HG03039 (cell line): ENCODE results near the gene CASS4.

Experiments
- ATAC-seq: cut with Tn5 transposase; IDR thresholded peaks from one replicate; pipeline ENCODE4 v1.9.1; 2021; ENCODE audit warnings: mild to moderate bottlenecking, moderate library complexity; ENCODE audit not compliant: unreplicated experiment

CASS4 gene

DNA sequence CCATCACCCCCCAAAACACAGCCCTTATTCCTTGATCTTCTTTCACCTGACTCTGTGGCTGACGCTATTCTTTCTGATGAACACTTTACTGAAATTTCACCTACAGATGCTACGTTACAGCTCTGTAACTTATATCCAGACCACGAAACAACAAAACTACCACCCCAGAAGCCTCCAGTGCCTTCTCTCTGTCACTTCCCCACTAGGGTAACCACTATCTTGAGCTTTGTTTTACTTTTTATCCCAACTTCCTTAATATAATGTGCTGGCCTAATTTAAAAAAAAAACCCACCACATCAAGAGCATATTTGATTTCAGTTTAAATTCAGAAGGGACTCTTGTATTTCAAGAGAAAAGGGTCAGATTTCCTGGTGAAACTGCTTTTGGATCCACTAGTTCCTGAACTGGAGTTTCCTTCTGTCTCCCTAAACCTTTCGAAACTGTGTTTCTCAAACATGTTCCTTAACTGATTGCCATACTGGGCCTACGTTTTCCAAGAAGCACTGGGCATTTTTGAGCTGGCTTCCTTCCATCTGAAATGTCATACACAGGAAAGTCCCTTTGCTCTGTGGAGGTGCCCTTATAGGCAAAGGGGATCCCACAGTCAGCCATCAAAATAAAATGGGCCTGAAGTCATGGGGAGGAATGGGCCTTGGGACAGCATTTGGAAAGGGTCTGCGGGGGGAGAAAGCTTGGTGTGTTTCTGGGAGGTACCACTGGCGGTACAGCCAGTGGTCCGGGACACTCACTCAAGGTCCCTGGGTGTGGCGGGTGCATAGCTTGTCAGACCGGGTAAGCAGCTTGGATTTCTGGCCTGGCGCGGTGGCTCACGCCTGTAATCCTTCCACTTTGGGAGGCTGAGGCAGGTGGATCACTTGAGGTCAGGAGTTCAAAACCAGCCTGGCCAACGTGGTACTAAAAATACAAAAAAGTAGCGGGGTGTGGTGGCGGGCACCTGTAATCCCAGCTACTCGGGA lies 30.6 kb downstream of the CASS4 start:
- no peak for ATAC-seq

GRCh38 chr20:56443654-56444540 lies 31.8 kb downstream of the CASS4 start:
- no peak for ATAC-seq

DNA sequence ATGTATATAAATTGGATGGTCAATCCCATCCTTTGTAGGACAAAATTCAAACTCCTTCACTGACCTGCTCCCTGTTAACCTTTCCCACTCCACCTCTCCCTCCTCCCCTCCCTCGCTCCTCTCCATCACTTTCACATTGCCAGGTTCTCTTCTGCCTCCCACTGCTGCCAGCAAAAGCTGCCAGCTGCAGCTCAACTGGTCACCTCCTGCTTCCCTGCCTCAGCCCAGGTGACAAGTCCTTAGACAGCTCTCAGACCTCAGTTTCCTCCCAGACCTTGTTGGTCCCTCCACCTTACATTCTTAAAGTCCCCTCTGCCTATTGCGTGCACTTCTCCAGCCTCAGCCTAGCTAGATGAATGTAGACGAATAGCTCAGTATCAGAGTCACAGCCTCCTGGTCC lies 33.1 kb downstream of the CASS4 start:
- no peak for ATAC-seq

DNA sequence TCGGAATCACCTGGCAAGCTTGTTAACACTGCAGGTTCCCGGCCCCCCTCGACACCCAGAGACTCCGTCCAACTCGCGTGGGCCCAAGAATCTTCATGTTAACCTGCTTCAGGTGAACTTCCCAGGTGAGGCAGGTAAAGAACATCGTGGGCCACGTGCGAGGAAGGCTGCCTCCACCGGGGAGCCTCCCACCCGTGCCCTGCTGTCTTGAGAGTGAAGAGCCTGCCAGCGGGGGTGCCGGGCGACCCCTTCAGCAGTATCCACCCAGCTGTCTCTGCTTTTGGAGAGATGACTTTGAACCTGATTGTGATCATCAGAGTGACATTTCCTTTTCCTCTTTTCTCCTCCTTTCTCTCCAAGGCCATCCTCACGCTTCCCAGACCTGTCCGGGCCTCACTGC lies 33.5 kb downstream of the CASS4 start:
- ATAC-seq, result no peak

GRCh38 chr20:56447227-56447626 lies 35.2 kb downstream of the CASS4 start:
- ATAC-seq, result no peak

DNA sequence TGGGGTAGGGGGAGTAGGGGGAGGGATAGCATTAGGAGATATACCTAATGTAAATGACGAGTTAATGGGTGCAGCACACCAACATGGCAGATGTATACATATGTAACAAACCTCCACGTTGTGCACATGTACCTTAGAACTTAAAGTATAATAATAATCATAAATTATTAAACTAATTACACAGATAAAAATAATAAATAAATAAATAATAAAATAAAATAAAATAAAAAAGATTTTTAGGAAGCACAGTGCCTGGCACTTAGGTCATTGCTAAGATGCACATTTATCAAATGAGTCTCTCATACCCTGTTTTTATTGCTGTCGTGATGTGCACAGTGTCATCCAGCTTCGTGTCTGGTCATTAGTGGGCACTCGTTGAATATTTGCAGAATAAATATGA lies 37.4 kb downstream of the CASS4 start:
- no peak for ATAC-seq

DNA sequence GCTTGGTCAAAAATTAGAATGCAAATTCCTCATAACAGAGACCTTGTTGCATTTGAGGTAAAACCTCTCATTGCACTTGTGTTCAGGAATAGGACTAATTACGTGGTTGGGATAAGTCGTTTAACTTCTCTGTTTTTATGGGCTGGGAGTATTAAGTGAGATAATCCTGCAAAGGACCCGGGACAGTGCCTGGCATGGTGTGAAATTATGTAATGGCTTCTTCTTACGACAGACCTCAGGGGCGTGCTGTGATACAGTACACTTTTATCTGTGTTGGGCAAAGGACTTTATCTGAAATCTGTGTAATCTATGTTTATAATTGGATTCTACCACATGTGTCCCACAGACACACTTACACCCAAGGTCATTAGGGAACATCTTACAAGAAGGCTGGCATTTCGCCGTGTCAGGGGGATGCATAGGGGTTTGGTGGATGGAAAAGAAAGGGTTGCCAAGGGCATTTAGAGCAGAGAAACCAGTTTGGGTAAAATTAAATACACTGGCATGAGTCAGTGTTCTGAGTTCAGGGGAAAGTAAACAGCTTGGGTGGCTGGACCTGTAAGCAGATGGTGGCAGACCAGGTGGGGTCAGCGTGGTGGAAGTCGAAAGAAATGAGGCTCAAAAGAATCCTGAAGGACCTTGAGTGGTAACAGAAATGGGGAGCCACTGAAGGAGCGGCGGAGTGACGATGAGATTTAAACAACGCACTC lies 39.2 kb downstream of the CASS4 start:
- ATAC-seq, result no peak

DNA sequence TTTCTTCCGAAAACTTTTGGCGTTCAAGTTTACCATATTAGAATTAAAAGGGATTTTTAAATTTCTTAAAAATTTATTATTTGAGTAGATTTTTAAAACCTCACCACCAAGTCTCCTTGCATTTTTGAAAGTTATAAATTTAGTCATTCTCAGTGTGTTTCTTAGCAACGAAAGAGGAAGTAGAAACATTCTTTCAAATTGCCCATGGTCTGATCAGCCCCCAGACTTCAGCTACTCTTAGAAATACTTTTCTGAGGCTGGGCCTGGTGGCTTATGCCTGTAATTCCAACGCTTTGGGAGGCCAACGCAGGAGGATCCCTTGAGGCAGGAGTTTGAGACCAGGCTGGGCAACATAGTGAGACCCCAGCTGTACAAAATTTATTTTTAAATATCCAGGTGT lies 41.3 kb downstream of the CASS4 start:
- ATAC-seq, result peak; percentile 65

DNA sequence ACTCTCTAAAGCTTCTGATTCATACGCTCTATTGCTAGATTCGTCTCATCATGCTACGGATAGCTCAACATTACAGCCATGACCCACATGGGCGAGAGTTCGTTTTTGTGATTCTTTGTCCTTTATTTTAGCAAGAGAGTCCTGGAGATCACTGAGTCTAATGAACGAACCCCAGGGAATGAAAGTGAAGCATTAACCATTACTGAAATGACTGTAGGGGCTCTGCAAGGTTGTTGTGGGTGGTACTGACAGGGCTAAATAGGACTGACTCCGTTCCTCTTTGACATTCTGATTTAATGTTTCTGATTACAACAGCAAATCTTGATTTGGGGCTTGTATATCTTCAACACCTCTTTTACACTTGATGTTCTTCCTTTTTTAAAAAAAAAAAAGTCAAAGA lies 42.7 kb downstream of the CASS4 start:
- peak; percentile 87 for ATAC-seq

GRCh38 chr20:56458206-56458821 lies 46.3 kb downstream of the CASS4 start:
- no peak for ATAC-seq

GRCh38 chr20:56460459-56460858 lies 48.4 kb downstream of the CASS4 start:
- no peak for ATAC-seq

- no peak for ATAC-seq
Observed at GRCh38 chr20:56461576-56461975, 49.5 kb downstream of the CASS4 start.

DNA sequence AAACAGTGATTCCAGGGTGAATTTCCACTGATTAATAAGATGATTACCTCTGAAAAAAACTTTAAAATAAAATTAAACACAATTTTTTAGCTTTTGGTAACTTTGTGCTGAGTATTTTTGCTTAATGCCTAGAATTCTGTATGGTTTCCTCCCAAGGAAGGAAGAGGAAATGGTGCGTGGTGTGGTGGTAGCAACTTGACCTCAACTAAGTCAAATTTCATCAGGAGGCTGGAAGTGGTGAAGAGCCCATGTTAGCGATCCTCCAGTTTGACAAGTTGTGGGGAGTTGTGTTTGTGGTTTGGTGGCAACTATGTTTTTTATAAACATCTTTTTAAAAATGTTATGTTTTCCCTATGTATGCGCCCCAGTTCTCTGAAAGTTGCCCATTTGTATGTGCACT lies 51.4 kb downstream of the CASS4 start:
- ATAC-seq, result no peak

DNA sequence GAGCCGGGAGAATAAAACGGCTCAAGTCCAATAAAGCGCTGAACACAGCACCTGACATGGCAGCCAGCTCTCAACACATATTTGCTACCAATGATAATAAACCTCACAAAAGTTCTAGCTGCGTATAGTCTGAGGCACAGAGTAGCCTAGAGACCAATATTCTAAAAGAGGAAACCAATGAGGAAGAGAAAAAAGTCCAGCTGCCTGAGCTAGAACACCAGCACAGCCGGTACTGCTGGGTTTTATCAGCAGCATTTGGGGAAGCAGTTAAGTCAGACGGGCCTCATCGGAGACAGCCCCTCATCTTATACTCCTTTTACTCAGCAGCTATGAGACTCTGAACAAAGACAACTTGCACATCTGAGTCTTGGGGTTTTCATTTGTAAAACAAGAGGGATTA lies 53.9 kb downstream of the CASS4 start:
- no peak for ATAC-seq

DNA sequence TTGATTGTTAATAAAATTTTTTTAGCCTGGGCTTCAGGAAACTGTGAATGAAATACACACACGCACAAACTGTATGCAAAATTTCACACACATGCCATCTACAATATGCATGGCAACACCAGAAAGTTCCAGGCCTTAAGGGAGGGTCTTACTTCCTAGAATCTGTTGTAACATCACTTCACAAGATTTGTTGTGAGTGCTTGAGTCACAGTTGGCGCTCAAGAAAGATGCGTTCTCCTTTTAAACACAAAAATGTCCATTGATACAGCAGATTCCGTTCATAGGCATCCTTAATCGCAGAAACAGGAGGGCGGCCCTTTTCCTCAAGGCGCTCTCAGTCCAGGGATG lies 55.9 kb downstream of the CASS4 start:
- ATAC-seq, result no peak

DNA sequence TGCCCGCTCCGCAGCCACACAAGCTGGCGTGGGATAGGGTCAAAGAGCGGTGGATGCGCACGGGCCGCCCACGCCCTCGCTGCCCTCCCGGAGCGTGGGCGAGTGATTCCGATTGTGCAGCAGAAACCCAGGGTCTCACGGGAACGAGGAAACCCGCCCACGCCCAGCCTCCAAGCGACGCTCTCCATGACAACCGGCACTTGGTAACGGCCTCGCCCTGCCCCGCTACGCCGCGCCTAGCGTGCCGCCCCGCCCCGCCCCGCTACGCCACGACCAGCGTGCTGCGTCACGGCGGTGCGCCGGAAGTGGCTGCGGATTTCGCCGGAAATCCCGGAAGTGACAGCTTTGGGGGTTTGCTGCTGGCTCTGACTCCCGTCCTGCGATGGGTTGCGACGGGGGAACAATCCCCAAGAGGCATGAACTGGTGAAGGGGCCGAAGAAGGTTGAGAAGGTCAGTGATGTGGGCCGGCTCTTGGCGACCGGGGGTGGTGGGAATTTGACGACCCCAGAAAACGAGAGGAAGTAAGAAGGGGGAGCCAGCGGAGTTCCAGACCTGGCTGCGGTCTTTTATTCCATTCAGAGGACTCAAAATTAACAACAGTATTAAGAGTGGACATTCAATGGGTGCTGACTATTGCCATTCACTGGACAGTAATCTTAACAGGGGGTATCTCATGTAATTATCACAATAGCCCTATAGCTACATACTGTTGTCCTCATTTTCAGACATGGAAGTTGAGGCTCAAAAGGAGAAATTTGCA lies 56.4 kb downstream of the CASS4 start, which contains the start of gene RTF2:
Gene RTF2, plus strand, starts transcription at position 312 of the 761 bp plus-strand sequence. Its CDS starts 71 bp downstream, at position 383.
- peak; percentile 98 for ATAC-seq

DNA sequence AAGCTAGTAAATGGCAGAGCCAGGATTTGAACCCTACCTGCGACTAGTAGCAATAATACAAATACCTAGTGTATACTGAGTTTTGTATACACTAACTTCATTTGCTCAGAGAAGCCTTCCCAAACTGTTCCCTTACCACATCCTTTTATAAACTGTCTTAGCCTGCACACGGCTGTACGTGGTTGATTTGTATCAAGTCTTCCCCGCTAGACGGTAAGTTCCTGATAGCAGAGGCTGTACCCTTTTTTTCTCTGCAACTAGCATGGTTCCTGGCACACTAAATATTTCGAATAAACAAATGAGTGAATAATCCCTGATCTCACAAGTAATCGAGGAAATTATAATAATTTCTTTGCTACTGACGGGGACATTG lies 57.0 kb downstream of the CASS4 start:
- ATAC-seq, result no peak

DNA sequence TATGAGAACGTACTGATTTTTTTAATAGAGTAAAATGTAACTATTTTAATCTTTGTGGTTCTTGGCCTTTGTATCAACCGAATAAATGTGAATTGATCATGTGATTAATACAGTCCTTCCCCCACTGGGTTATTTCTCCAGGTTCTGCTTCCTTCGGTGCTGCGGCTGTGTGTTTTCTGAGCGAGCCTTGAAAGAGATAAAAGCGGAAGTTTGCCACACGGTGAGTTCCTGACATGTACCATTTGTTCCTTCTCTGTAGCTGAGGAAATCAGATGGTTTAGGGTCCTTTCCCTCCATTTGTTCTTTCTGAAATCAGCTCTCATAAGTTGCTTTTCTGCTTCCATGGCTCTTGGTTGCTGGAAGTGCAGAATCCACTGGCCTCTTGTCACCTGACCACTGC lies 71.9 kb downstream of the CASS4 start:
- ATAC-seq, result no peak

DNA sequence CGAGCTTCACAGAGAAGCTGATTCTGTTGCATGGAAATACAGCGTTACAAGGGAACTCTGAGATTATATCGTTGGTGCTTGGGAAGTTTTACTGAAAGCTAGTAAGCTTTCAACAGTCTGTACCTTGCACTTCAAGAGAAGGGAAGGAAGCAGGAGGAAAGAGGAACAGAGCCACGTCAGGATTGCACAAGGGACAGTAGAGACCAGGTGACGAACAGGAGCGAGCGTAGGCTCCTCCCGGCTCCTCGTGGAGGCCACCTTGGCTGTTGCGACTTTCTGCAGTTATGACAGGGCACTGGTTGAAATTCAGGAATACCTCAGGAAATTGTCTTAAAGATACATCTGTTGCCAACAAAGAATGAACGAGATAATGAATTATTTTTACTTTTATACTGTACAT lies 75.2 kb downstream of the CASS4 start:
- ATAC-seq, result no peak

DNA sequence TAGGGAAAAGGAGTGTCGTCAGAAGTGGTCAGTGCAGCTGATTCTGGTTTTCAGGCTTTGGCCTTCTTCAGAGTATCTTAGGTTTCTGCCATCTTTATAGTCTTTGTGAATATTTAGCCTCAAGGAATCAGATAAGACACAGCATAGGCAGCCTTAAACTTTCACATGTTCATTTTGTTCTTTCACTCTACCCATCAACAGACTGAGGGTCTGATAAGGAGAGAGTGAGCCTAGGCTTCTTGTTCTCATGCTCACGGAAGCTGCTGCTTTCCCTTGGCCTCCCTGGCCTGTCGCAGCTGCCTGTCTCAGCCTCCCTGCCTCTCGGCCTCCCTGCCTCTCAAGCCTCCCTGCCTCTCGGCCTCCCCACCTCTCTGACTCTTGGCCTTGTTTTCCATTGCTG lies 76.5 kb downstream of the CASS4 start:
- ATAC-seq, result no peak
